ENCODE results near the gene EFNA5. TPM values are rescaled to one million over a fixed set of nuclear protein-coding genes. Genes with fewer than 3 reads are reported as not detected.

Gene EFNA5
- total and polyA plus RNA-seq, 2 of the 13 experiments (the other 11 are each of a cell fraction or from before 2014, with no cell fraction given): not detected

DNA sequence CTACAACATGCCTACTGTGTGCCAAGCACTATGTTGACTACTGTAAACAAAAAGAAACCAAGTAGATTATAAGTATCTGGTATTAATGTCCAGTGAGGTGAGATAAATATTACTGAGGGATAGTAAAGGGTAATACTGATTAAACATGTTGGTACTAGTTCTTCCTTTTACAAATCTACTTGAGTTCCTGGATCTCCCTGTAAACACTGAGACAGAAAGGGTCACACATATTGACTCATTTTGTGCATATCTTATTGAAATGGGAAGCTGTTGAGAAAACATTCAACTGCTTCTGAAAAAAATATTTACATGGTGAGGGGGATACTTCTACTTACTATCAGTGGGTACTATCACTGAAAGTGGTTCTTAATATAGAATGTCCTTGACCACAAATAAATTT, 24.3 kb downstream of the EFNA5 start:
- DNase-seq (ENCODE audit: low spot score) (no peak), FAIRE-seq (no peak), ATAC-seq (no peak)
- TF ChIP-seq KAT7 (CRISPR knock-in tag; IDR thresholded peaks at IDR 0.05; ENCODE audit: borderline replicate concordance) (no peak), ZEB1 (IDR thresholded peaks at IDR 0.05; ENCODE audit: insufficient replicate concordance, low read depth) (no peak), HDAC1 (CRISPR knock-in tag; IDR thresholded peaks at IDR 0.05) (no peak), ZNF589 (CRISPR knock-in tag; conservative IDR thresholded peaks at IDR 0.05) (no peak), ZNF891 (CRISPR knock-in tag; IDR thresholded peaks at IDR 0.05) (no peak), ZNF292 (CRISPR knock-in tag; IDR thresholded peaks at IDR 0.05; ENCODE audit: borderline replicate concordance, low read depth) (no peak), TOE1 (CRISPR knock-in tag; IDR thresholded peaks at IDR 0.05) (no peak), BCL6 (CRISPR knock-in tag; IDR thresholded peaks at IDR 0.05) (no peak), NFRKB (IDR thresholded peaks at IDR 0.05) (no peak), NCOA2 (CRISPR knock-in tag; IDR thresholded peaks at IDR 0.05) (no peak), ZFP1 (CRISPR knock-in tag; IDR thresholded peaks at IDR 0.05) (no peak), RXRA (CRISPR knock-in tag; IDR thresholded peaks at IDR 0.05) (no peak), TAF1 (CRISPR knock-in tag; IDR thresholded peaks at IDR 0.05) (no peak), ZNF75D (CRISPR knock-in tag; IDR thresholded peaks at IDR 0.05; ENCODE audit: borderline replicate concordance) (no peak), ZNF775 (CRISPR knock-in tag; IDR thresholded peaks at IDR 0.05; ENCODE audit: borderline replicate concordance) (no peak), ZNF17 (CRISPR knock-in tag; IDR thresholded peaks at IDR 0.05) (no peak), ZNF776 (CRISPR knock-in tag; IDR thresholded peaks at IDR 0.05) (no peak), THAP11 (CRISPR knock-in tag; IDR thresholded peaks at IDR 0.05) (no peak), ZNF615 (CRISPR knock-in tag; IDR thresholded peaks at IDR 0.05; ENCODE audit: borderline replicate concordance) (no peak)
- TF ChIP-seq, protein P1, sequence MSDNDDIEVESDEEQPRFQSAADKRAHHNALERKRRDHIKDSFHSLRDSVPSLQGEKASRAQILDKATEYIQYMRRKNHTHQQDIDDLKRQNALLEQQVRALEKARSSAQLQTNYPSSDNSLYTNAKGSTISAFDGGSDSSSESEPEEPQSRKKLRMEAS (IDR thresholded peaks at IDR 0.05): no peak
- Histone ChIP-seq H3K27me3 (ENCODE audit: control insufficient read depth in 1 of 2, insufficient read depth in 2 of 2, low read length in 2 of 2) (no peaks in the 10 kb centered on the region), H3K36me3 (replicated peaks in 1 of 2; ENCODE audit: control insufficient read depth in 1 of 2, insufficient read depth in 2 of 2, low read length in 2 of 2) (no peaks in the 10 kb centered on the region), H2AFZ (ENCODE audit: low read length) (no peak overlapping the region), H3K4me1 (ENCODE audit: insufficient read depth, low read length) (no peaks in the 10 kb centered on the region), H3K27ac (ENCODE audit: extremely low read length, insufficient read depth, low read length) (no peak overlapping the region), H3K4me2 (ENCODE audit: low read depth, low read length) (no peak overlapping the region), H3K79me2 (ENCODE audit: insufficient read depth, low read length) (no peaks in the 10 kb centered on the region), H3K9me3 (ENCODE audit: low read length) (no peaks in the 10 kb centered on the region), H3K9ac (ENCODE audit: insufficient read depth, low read depth, low read length) (no peak overlapping the region), H4K20me1 (ENCODE audit: insufficient read depth, low read length) (no peaks in the 10 kb centered on the region), H3K4me3 (replicated peaks in 1 of 3; ENCODE audit: insufficient read depth in 1 of 3, low read depth in 2 of 3, low read length in 3 of 3) (no peak overlapping the region)
- POLR2A ChIA-PET: no interaction called here
- intact Hi-C loops (cut with micrococcal nuclease; ENCODE audit: unreplicated experiment) (no loop called here), in situ Hi-C loops (cut with HindIII; ENCODE audit: extremely low pct_ligation_motif_present, low pct_unique_long_range_greater_than_20kb) (no loop called here)
- BruUV-seq (replicated peaks): no TSS peak
- CTCF ChIA-PET (ENCODE audit: low intra/inter-chr PET ratio, low total read pairs): no interaction called here

All from HepG2 (cell line).